Vagina (tissue), 2 donors: Measurements from ENCODE around the gene AGBL4.

Experiments
- POLR2A ChIP-seq, 2 donors: fragments of 450-650 bp; IDR thresholded peaks; one replicate each; pipeline ENCODE4 v1.6.1; 2017; ENCODE audit warnings: antibody characterized with exemption in 2 of 2, mild to moderate bottlenecking in 2 of 2, moderate library complexity in 2 of 2
- POLR2AphosphoS5 ChIP-seq, 2 donors: sonication (generic); formaldehyde crosslinking; IDR thresholded peaks; one replicate each; pipeline ENCODE4 v1.9.0; 2017; ENCODE audit warnings: antibody characterized with exemption in 2 of 2, mild to moderate bottlenecking in 2 of 2, low read depth in 1 of 2; ENCODE audit not compliant: insufficient read depth in 1 of 2
- TF ChIP-seq, protein P1 (sequence below), 3 experiments: fragments of 450-650 bp in 2 of 3; fragments of 200-600 bp in 1 of 3; sonication (generic) in 1 of 3; IDR thresholded peaks; one replicate each; pipeline ENCODE4 v1.5.1; 2017 to 2019; ENCODE audit warnings: antibody characterized with exemption in 3 of 3, mild to moderate bottlenecking in 2 of 3, moderate library complexity in 2 of 3

GRCh38 chr1:48645883-48646282, 1377.9 kb downstream of the AGBL4 start:
- TF ChIP-seq, protein P1, sequence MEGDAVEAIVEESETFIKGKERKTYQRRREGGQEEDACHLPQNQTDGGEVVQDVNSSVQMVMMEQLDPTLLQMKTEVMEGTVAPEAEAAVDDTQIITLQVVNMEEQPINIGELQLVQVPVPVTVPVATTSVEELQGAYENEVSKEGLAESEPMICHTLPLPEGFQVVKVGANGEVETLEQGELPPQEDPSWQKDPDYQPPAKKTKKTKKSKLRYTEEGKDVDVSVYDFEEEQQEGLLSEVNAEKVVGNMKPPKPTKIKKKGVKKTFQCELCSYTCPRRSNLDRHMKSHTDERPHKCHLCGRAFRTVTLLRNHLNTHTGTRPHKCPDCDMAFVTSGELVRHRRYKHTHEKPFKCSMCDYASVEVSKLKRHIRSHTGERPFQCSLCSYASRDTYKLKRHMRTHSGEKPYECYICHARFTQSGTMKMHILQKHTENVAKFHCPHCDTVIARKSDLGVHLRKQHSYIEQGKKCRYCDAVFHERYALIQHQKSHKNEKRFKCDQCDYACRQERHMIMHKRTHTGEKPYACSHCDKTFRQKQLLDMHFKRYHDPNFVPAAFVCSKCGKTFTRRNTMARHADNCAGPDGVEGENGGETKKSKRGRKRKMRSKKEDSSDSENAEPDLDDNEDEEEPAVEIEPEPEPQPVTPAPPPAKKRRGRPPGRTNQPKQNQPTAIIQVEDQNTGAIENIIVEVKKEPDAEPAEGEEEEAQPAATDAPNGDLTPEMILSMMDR (IDR thresholded peaks at IDR 0.05), result no peak
- TF ChIP-seq POLR2A (IDR thresholded peaks at IDR 0.05), result no peak
- no peak for TF ChIP-seq POLR2AphosphoS5 (IDR thresholded peaks at IDR 0.05; ENCODE audit: insufficient read depth in 1 of 2, low read depth in 1 of 2)
